Heart left ventricle (tissue), 16 donors: ENCODE measurements around the gene RASL11B. TPM values are rescaled to one million over a fixed set of nuclear protein-coding genes. Genes with fewer than 3 reads are reported as not detected.

Experiments used
- ATAC-seq, 4 donors: fragments of 200-7000 bp; cut with Tn5 transposase; one replicate each; pipeline ENCODE4 v1.9.1; 2020 to 2022; ENCODE audit warnings: moderate library complexity in 4 of 4, mild to moderate bottlenecking in 3 of 4, moderate number of reproducible peaks in 1 of 4
- DNase-seq, 5 donors: peaks; one replicate each; pipeline ENCODE4 v3.0.0-alpha.2; 2020
- H3K27ac ChIP-seq, 12 donors: fragments of 200-600 bp; sonication (generic) in 4 of 12; one replicate each; pipeline versions ENCODE4 v1.5.0 to v1.8.0; 2016 to 2022; ENCODE audit warnings: mild to moderate bottlenecking in 2 of 12
- H3K27me3 ChIP-seq, 9 donors: fragments of 200-600 bp; sonication (generic) in 2 of 9; one replicate each; pipeline versions ENCODE4 v1.5.1 to v1.8.0; 2016 to 2022; ENCODE audit warnings: mild to moderate bottlenecking in 3 of 9
- H3K36me3 ChIP-seq, 9 donors: fragments of 200-600 bp; sonication (generic) in 2 of 9; one replicate each; pipeline versions ENCODE4 v1.5.0 to v1.8.0; 2018 to 2022; ENCODE audit warnings: mild to moderate bottlenecking in 2 of 9
- H3K4me1 ChIP-seq, 12 donors: fragments of 200-600 bp; sonication (generic) in 4 of 12; one replicate each; pipeline versions ENCODE4 v1.5.0 to v1.8.0; 2016 to 2022; ENCODE audit warnings: mild to moderate bottlenecking in 3 of 12
- H3K4me3 ChIP-seq, 12 donors: fragments of 200-600 bp; sonication (generic) in 4 of 12; one replicate each; pipeline versions ENCODE4 v1.5.0 to v1.8.0; 2017 to 2022; ENCODE audit warnings: mild to moderate bottlenecking in 9 of 12, moderate library complexity in 4 of 12
- H3K9me3 ChIP-seq, 12 donors: fragments of 200-600 bp; sonication (generic) in 4 of 12; one replicate each; pipeline versions ENCODE4 v1.5.0 to v1.8.0; 2016 to 2022; ENCODE audit warnings: mild to moderate bottlenecking in 1 of 12
- CTCF ChIP-seq, 12 donors: fragments of 200-600 bp; sonication (generic) in 4 of 12; IDR thresholded peaks; one replicate each; pipeline versions ENCODE4 v1.5.0 to v1.8.0; 2018 to 2022; ENCODE audit warnings: antibody characterized with exemption in 12 of 12, mild to moderate bottlenecking in 5 of 12
- POLR2A ChIP-seq, 2 donors: fragments of 450-650 bp; IDR thresholded peaks; one replicate each; pipeline ENCODE4 v1.6.1; 2017; ENCODE audit warnings: antibody characterized with exemption in 2 of 2, mild to moderate bottlenecking in 2 of 2, moderate library complexity in 2 of 2
- WGBS, 4 donors: extraction: QIAGEN DNeasy Blood & Tissue Kit in 2 of 4; methylation state at CpG; one replicate each; pipeline versions ENCODE4 v1.1.5 to v1.1.7; 2013 to 2018; 5-methylcytosine and 5-hydroxymethylcytosine counted together
- intact Hi-C, 10 donors: fragments of 100-400 bp; cut with DNase I; formaldehyde crosslinking; loops; one replicate each; pipeline versions ENCODE4 v1.11.1 to v1.14.2; 2022
- polyA plus RNA-seq, 2 donors: library from polyadenylated mRNA; stranded (reverse); fragments of 200-250 nt; gene quantifications; one replicate each; pipeline ENCODE4 v1.2.3, GENCODE V29; 2013
- total RNA-seq, 9 donors: library from RNA; depleted of rRNA in 2 of 9; stranded (reverse); fragments of >200 nt in 2 of 9; fragmentation: NEBNext Ultra II Directional in 3 of 9; extraction: Animal tissue kit (Norgen Biotek cat#: 25700) in 3 of 9; gene quantifications; one replicate each; pipeline versions ENCODE4 v1.1.0 to v1.2.4, GENCODE V29; 2016 to 2023
- donor health status: ischemic (EF 13 %, LVEDD 7.1; RV severe dilation, severe dysfunction).
- donor health status: healthy with polysubstance abuse.
- donor health status: DM: no; HTN: yes; CAD: no.
- donor health status: DM: no; HTN: no; CAD: no.
- donor health status: ischemic (EF 25% LVEDD 6.9; RV normal size, moderate dysfunction).
- donor health status: ischemic (EF 25% LVEDD 5.7; RV mildly dilated, moderate dysfunction).
- donor health status: healthy.
- donor health status: DM: yes; HTN: yes; CAD: no.
- donor health status: ischemic (EF 35%, LVEDD 5.7; RV mildly dilated, moderate dysfunction).
- donor health status: nonischemic (EF 11% LVEDD 7.7; RV severe dilation, severe dysfunction).
- donor health status: DM: yes; HTN: yes; CAD: no.
- donor health status: PGD.
- donor health status: ischemic (EF 29% LVEDD 5.4; RV normal size, mild dysfunction).
- donor health status: nonischemic (EF 23%, LVEDD 6.1; RV moderate dilation, normal function).

RASL11B gene
- total and polyA plus RNA-seq, 11 donors, result 2.7 to 16.1 (median 5.5) TPM

GRCh38 chr4:52848254-52848653, 13.9 kb upstream of the RASL11B start:
- H3K4me3 ChIP-seq, result no peak overlapping the region
- DNase-seq (no peak), ATAC-seq (no peak)
- no peak overlapping the region for H3K27ac ChIP-seq
- no peak for TF ChIP-seq POLR2A (IDR thresholded peaks at IDR 0.05)
- TF ChIP-seq CTCF (IDR thresholded peaks at IDR 0.05), result no peak
- 86 to 97% (median 91%) methylated on average over 6 of the region's 6 CpGs for WGBS, 4 donors
- no peaks in the 10 kb centered on the region for H3K9me3 ChIP-seq
- H3K27me3 ChIP-seq, result no peaks in the 10 kb centered on the region
- H3K36me3 ChIP-seq, result no peaks in the 10 kb centered on the region
- peaks cover 0 to 24% (median 10%) of the 10 kb centered on the region in 12 donors for H3K4me1 ChIP-seq
- intact Hi-C loops, result no loop called here

DNA sequence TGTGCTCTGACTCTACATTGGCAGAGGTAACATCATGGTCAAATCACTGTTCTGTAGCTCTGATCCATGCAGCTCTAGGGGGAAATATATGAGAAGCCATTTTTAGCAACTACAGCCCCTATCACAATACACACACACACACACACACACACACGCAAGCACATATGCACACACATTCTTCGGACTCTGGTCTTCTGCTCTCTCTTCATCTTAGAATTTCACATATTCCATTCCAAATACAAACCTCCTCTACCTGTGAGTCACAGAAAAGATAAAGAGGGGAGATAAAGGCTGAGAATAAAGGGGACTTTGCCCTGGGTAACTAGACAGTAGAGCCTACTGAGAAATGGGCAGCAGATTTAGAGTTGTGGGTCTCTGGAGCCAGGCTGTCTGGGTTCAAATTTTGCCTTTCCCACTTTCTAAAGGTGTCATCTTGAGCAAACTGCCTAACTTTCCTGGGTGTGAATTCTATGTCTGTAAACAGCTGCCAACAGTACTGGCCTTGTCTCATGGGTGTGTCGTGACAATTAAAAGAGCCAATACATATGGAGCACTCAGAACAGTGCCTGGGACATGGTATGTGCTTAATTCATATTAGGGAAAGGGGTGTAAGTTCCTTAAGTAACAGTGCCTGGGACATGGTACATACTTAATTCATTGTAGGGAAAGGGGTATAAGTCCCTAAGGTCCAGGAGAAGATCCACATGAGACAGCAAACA, 11.6 kb upstream of the RASL11B start:
- ATAC-seq (no peak), DNase-seq (no peak)
- H3K4me3 ChIP-seq, result no peak overlapping the region
- intact Hi-C loops, result no loop called here
- no peaks in the 10 kb centered on the region for H3K27me3 ChIP-seq
- no peaks in the 10 kb centered on the region for H3K36me3 ChIP-seq
- TF ChIP-seq POLR2A (IDR thresholded peaks at IDR 0.05), result no peak
- TF ChIP-seq CTCF (IDR thresholded peaks at IDR 0.05), result no peak
- H3K27ac ChIP-seq, result no peak overlapping the region
- H3K4me1 ChIP-seq, result peaks cover 0 to 32% (median 17%) of the 10 kb centered on the region in 12 donors
- 89 to 97% (median 91%) methylated on average over 3 of the region's 3 CpGs for WGBS, 4 donors
- no peaks in the 10 kb centered on the region for H3K9me3 ChIP-seq

- no peak for TF ChIP-seq POLR2A (IDR thresholded peaks at IDR 0.05)
- DNase-seq (no peak), ATAC-seq (no peak)
- no peak overlapping the region for H3K27ac ChIP-seq
- H3K4me3 ChIP-seq, result no peak overlapping the region
- H3K4me1 ChIP-seq, result peaks cover 0 to 27% (median 16%) of the 10 kb centered on the region in 12 donors
- no peaks in the 10 kb centered on the region for H3K9me3 ChIP-seq
- H3K27me3 ChIP-seq, result no peaks in the 10 kb centered on the region
- WGBS, 4 donors, result 67 to 84% (median 78%) methylated on average over 1 of the region's 1 CpG
- intact Hi-C loops, result no loop called here
- no peaks in the 10 kb centered on the region for H3K36me3 ChIP-seq
Observed at GRCh38 chr4:52852041-52852440, 10.1 kb upstream of the RASL11B start.

- no peak for DNase-seq
- intact Hi-C loops, result no loop called here
- ATAC-seq, result peak in 2 of 4 donors; percentile 32 to 54
- 36 to 63% (median 55%) methylated on average over 3 of the region's 3 CpGs for WGBS, 4 donors
- peaks cover 0 to 23% (median 15%) of the 10 kb centered on the region in 12 donors for H3K4me1 ChIP-seq
- peaks cover 0 to 2% (median 0%) of the 10 kb centered on the region in 12 donors for H3K9me3 ChIP-seq
- no peak overlapping the region for H3K4me3 ChIP-seq
- no peaks in the 10 kb centered on the region for H3K36me3 ChIP-seq
- H3K27ac ChIP-seq, result peak overlapping the region in 6 of 12 donors; percentile 4 to 59 (median 46)
- no peaks in the 10 kb centered on the region for H3K27me3 ChIP-seq
- TF ChIP-seq CTCF (IDR thresholded peaks at IDR 0.05) (no peak), POLR2A (IDR thresholded peaks at IDR 0.05) (no peak)
Observed at GRCh38 chr4:52852711-52853110, 9.4 kb upstream of the RASL11B start.
